Measurements from ENCODE around the gene P2RY14. TPM values are rescaled to one million over a fixed set of nuclear protein-coding genes. Genes with fewer than 3 reads are reported as not detected.

The P2RY14 gene
- total RNA-seq, 4 donors from 2014 or later = 5.8 to 21.2 (median 9.3) TPM

DNA sequence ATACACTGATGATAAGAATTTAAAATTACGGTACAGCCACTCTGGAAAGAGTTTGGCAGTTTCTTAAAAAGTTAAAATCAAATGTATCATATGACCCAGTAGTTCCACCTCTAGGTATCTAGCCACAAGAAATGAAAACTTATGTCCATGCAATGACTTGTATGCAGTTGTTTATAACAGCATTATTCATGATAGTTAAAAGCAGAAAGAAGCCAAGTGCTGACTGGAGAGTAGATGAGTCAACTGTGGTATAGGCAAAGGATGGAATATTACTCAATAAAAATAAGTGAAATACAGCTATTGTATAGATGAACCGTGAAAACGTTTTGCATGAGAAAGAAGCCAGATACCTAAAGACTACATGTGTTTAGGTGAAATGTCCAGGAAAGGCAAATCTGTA lies 23.4 kb upstream of the P2RY14 start:
- TF ChIP-seq, protein P1, sequence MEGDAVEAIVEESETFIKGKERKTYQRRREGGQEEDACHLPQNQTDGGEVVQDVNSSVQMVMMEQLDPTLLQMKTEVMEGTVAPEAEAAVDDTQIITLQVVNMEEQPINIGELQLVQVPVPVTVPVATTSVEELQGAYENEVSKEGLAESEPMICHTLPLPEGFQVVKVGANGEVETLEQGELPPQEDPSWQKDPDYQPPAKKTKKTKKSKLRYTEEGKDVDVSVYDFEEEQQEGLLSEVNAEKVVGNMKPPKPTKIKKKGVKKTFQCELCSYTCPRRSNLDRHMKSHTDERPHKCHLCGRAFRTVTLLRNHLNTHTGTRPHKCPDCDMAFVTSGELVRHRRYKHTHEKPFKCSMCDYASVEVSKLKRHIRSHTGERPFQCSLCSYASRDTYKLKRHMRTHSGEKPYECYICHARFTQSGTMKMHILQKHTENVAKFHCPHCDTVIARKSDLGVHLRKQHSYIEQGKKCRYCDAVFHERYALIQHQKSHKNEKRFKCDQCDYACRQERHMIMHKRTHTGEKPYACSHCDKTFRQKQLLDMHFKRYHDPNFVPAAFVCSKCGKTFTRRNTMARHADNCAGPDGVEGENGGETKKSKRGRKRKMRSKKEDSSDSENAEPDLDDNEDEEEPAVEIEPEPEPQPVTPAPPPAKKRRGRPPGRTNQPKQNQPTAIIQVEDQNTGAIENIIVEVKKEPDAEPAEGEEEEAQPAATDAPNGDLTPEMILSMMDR (IDR thresholded peaks at IDR 0.05; ENCODE audit: low read depth) = no peak

DNA sequence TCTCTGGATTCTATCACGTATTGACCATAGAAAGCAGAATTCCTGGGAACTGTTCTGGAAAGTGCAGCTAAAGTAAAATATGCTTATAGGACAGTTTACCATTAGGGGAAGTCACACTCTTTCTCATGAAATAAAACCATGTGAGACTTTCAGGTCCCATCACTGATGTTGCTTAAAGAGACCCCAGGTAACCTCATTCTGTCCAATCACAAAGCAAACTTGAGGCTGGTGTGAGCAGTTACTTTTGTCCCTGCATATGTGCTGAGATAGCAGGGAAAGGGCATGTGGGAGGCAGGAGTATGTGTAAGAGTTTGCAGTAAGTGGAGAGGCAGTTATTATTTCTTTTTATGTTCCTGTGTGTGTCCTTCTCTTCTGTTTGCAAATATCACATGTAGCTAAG lies 22.2 kb upstream of the P2RY14 start:
- TF ChIP-seq, protein P1 (IDR thresholded peaks at IDR 0.05; ENCODE audit: low read depth) = no peak

DNA sequence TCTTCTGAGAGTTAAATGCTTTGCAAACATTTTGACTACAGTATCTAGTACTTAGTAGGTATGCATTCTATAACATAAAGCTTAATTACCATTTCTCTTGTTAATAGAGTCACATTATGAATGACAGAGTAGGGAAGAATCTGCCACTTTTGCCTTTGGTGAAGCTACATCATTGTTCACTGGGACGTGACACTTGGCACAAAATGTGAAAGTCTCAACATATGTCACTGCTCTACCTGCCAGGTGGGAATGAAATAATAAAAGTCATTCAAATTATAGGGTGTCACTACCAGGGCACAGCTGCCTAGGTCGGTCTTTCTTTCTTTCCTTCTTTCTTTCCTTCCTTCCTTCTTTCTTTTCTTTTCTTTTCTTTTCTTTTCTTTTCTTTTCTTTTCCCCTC lies 20.7 kb upstream of the P2RY14 start:
- TF ChIP-seq, protein P1 (IDR thresholded peaks at IDR 0.05; ENCODE audit: low read depth) = no peak

DNA sequence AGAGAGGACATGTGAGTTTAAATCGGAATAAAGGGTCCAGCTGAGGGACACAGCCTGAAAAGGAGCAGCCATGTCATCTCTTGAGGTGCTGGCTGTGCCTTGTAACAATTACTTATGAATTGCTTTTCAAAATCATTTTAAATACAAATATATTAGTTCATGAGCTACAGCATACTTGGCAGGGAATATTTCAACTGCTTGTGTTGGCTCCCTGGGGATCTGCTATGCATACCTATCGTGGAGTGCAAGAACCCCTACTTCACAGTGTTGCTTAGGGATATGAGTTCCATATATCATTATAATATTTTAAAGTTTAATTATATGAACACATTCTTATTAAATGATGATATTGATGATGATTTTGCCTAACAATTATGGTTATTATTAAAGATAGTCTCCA lies 19.1 kb upstream of the P2RY14 start:
- TF ChIP-seq, protein P1 (IDR thresholded peaks at IDR 0.05; ENCODE audit: low read depth) = no peak

DNA sequence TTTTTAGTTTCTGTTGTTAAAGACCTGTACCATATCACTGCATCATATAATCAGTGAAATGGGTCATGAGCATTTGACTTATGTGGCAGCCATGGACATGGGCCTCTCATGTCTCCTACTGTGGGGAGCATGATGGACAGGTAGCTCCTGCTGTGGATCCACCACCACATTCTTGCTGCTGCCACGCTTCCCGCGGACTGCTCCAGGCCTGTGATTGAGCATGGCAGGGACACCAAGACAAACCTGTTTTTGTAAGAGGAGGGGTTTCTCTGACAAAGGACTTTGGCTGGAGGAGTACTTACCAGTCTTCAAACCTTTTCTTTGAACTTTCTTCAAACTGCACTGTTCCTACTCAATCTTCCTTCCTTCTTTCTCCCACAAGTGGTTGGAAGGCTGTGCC lies 17.9 kb upstream of the P2RY14 start:
- TF ChIP-seq, protein P1 (IDR thresholded peaks at IDR 0.05; ENCODE audit: low read depth) = no peak

DNA sequence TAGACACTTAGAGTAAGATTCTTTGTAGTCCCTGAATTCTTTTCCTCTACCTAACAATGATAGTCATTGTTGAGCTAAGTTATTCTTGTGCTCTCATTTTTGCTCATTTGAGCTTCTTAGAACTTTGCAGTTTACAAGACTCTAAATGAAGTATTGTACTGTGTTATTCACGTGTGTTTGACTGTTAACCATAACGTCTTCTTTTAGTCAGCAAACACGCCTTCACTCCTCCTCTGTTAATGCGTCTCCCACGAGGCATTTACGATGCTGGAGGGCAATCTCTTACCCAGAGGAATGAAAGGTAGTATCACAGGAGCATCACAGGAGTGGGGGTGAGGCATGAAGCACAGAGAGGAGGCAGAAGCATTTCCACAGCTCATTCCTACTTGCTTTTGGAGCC lies 14.8 kb upstream of the P2RY14 start:
- TF ChIP-seq, protein P1 (IDR thresholded peaks at IDR 0.05; ENCODE audit: low read depth) = no peak

DNA sequence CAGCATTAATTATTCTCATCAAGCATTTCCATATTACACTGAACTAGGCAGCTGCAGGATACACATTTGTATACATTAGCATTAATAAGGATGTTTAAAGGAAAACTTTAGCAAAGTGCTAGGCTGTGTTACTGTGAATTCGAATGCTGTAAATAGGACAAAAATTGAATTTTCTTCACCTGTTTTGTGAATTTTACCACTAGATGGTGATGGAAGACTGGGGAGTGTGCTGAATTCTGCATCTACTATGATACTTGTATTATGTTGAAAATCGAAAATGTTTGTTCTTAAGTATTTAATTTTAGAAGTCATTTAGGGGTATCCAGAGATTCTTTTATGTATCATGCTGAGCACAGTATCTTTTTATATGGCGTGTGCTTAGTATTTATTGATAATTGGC lies 12.3 kb upstream of the P2RY14 start:
- TF ChIP-seq, protein P1 (IDR thresholded peaks at IDR 0.05; ENCODE audit: low read depth) = no peak
